Type B pancreatic cell (in vitro differentiated cells): ENCODE results near the gene PES1. TPM values are rescaled to one million over a fixed set of nuclear protein-coding genes. Genes with fewer than 3 reads are reported as not detected.

Source experiments
- DNase-seq: peaks from one replicate; pipeline ENCODE4 v3.0.0; 2021; ENCODE audit warnings: mixed read lengths; ENCODE audit not compliant: unreplicated experiment; ENCODE audit errors: extremely low spot score
- H3K27ac Mint-ChIP-seq: 2 replicates; pipeline ENCODE4 v1.8.0; 2021; ENCODE audit warnings: mild to moderate bottlenecking, mixed read lengths
- H3K27me3 Mint-ChIP-seq: 2 replicates; pipeline ENCODE4 v1.8.0; 2021; ENCODE audit warnings: mixed read lengths
- H3K36me3 Mint-ChIP-seq: 2 replicates; pipeline ENCODE4 v1.8.0; 2021; ENCODE audit warnings: mixed read lengths
- H3K4me1 Mint-ChIP-seq: one replicate; pipeline ENCODE4 v1.8.0; 2021; ENCODE audit warnings: mixed read lengths; ENCODE audit not compliant: unreplicated experiment
- H3K4me3 Mint-ChIP-seq: 2 replicates; pipeline ENCODE4 v1.8.0; 2021; ENCODE audit warnings: mild to moderate bottlenecking, mixed read lengths
- H3K9me3 Mint-ChIP-seq: 2 replicates; pipeline ENCODE4 v1.8.0; 2021; ENCODE audit warnings: mixed read lengths
- total RNA-seq: library from RNA; stranded (reverse); gene quantifications from 2 replicates; pipeline ENCODE4 v1.2.1, GENCODE V29; 2021; ENCODE audit warnings: low replicate concordance
- TF ChIP-seq, protein P1 (sequence below): fragments of 200-600 bp; sonication (generic); conservative IDR thresholded peaks from 2 replicates; pipeline ENCODE4 v1.5.0; 2021; ENCODE audit warnings: antibody characterized with exemption, mild to moderate bottlenecking

PES1 gene
- total RNA-seq, 1 donor from 2014 or later: 77.0 TPM

DNA sequence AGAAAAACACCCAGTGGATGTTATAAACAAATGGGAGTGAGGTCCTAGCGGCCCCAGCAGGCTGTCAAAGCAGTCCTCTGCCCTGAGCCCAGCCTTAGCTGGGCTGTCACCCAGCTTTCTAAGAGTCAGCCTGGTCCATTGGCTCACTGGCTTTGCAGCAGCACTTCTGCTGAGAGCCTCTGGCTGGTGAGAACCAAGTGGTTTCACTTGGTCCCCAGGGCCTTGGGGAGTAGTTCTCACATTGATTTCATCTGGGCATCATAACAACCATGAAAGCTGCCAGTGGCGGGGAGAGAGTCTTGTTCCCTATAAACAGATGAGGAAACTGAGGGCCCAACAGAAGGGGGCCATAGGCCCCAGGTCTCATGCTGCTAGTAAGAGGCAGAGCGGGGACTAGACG, 56.5 kb downstream of the PES1 start:
- Mint-ChIP-seq H3K9me3 (no peaks in the 10 kb centered on the region), H3K27me3 (no peaks in the 10 kb centered on the region), H3K4me3 (no peak overlapping the region), H3K4me1 (no peaks in the 10 kb centered on the region), H3K36me3 (peaks cover 4% of the 10 kb centered on the region), H3K27ac (no peak overlapping the region)
- TF ChIP-seq, protein P1, sequence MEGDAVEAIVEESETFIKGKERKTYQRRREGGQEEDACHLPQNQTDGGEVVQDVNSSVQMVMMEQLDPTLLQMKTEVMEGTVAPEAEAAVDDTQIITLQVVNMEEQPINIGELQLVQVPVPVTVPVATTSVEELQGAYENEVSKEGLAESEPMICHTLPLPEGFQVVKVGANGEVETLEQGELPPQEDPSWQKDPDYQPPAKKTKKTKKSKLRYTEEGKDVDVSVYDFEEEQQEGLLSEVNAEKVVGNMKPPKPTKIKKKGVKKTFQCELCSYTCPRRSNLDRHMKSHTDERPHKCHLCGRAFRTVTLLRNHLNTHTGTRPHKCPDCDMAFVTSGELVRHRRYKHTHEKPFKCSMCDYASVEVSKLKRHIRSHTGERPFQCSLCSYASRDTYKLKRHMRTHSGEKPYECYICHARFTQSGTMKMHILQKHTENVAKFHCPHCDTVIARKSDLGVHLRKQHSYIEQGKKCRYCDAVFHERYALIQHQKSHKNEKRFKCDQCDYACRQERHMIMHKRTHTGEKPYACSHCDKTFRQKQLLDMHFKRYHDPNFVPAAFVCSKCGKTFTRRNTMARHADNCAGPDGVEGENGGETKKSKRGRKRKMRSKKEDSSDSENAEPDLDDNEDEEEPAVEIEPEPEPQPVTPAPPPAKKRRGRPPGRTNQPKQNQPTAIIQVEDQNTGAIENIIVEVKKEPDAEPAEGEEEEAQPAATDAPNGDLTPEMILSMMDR: no peak
- DNase-seq: no peak

DNA sequence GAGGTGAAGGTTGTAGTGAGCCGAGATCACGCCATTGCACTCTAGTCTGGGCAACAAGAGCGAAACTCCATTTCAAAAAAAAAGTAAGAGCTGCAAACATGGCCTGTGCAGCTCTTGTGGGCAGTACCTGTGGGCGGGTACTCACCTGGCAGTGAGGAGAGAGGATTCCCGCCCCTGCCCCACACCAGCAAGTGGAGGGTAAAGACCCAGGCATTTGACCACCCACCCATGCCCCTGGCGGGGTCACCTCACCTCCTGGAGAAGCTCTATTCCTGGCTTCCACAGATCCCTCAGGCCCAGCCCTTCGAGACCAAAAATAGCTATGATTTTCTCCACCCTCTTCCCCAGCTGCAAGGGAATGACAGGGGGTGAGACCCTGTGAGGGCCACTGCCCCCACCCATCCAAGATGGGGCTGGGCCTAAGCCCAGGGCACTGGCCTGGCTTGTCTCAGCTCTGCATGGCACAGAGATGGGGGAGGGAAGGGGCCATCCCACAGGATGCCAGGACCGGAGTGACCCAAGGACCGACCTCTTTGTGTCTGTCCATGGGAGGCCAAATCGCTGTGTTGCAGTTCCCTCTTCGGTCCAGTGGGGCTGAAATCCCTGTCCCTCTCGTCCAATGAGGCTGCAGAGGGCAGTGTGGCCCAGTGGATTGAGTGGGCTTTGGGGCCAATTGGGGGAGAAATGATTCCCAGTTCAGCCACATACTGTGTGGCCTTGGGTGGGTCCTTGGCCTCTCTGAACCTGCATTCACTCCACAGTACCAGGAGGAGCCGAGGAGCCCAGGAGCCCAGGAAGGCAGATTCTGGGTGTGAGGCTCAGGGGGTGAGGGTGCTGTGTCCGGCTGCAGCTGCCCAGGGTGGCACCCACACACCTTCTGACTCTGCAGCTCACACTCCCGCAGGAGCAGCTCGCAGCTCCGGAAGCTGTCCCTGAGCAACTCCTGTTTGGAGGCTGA, 59.8 kb downstream of the PES1 start:
- DNase-seq: no peak
- no peaks in the 10 kb centered on the region for H3K4me1 Mint-ChIP-seq
- H3K9me3 Mint-ChIP-seq: no peaks in the 10 kb centered on the region
- H3K27me3 Mint-ChIP-seq: no peaks in the 10 kb centered on the region
- H3K36me3 Mint-ChIP-seq: peaks cover 4% of the 10 kb centered on the region
- H3K4me3 Mint-ChIP-seq: no peak overlapping the region
- TF ChIP-seq, protein P1: no peak
- no peak overlapping the region for H3K27ac Mint-ChIP-seq

- H3K36me3 Mint-ChIP-seq: no peaks in the 10 kb centered on the region
- DNase-seq: no peak
- H3K4me1 Mint-ChIP-seq: no peaks in the 10 kb centered on the region
- no peaks in the 10 kb centered on the region for H3K9me3 Mint-ChIP-seq
- H3K27ac Mint-ChIP-seq: no peak overlapping the region
- no peak overlapping the region for H3K4me3 Mint-ChIP-seq
- no peaks in the 10 kb centered on the region for H3K27me3 Mint-ChIP-seq
- TF ChIP-seq, protein P1: no peak
These were observed 65.1 kb downstream of the PES1 start for GRCh38 chr22:30526656-30527055.

Other genes starting within 250 kb of the PES1 start
- 160 and 190 TPM in 2 replicates for gene SF3A1, start 235.0 kb downstream of the PES1 start, total RNA-seq
- 6.9 and 9.4 TPM in 2 replicates for gene CCDC157, start 234.9 kb downstream of the PES1 start, total RNA-seq
- 16.9 and 29.2 TPM in 2 replicates for gene RNF215, start 204.5 kb downstream of the PES1 start, total RNA-seq
- 7.9 and 9.6 TPM in 2 replicates for gene SEC14L2, start 194.9 kb downstream of the PES1 start, total RNA-seq
- gene MTFP1, start 166.1 kb downstream of the PES1 start, total RNA-seq: 16.1 and 20.6 TPM in 2 replicates
- not detected in 2 replicates for gene SEC14L3, start 119.9 kb downstream of the PES1 start, total RNA-seq
- not detected in 2 replicates for gene SEC14L4, start 86.2 kb downstream of the PES1 start, total RNA-seq
- gene SEC14L6, start 45.2 kb downstream of the PES1 start, total RNA-seq: 0.98 and 1.5 TPM in 2 replicates
- 5.0 and 5.9 TPM in 2 replicates for gene GAL3ST1, start 17.2 kb downstream of the PES1 start, total RNA-seq
- gene TCN2, start 15.3 kb upstream of the PES1 start, total RNA-seq: 9.0 and 14.5 TPM in 2 replicates
- 2.4 and 3.4 TPM in 2 replicates for gene SLC35E4, start 43.9 kb upstream of the PES1 start, total RNA-seq
- 12.4 and 13.8 TPM in 2 replicates for gene DUSP18, start 76.0 kb upstream of the PES1 start, total RNA-seq
- 8.1 and 9.5 TPM in 2 replicates for gene OSBP2, start 103.0 kb upstream of the PES1 start, total RNA-seq